HL-60 (cell line): ENCODE data around the gene DENND6B.

ENCODE experiments used
- GABPA ChIP-seq: IDR thresholded peaks from 2 replicates; pipeline ENCODE4 v1.6.1; 2012; ENCODE audit warnings: low read depth
- POLR2AphosphoS5 ChIP-seq: IDR thresholded peaks from 2 replicates; pipeline ENCODE4 v1.6.1; 2012; ENCODE audit warnings: low read depth
- REST ChIP-seq: IDR thresholded peaks from 2 replicates; pipeline ENCODE4 v1.6.1; 2012; ENCODE audit warnings: low read depth; ENCODE audit not compliant: insufficient replicate concordance
- SPI1 ChIP-seq: IDR thresholded peaks from 2 replicates; pipeline ENCODE4 v1.6.1; 2012; ENCODE audit warnings: low read depth, mild to moderate bottlenecking, borderline replicate concordance
- TF ChIP-seq, protein P1 (sequence below): IDR thresholded peaks from one replicate; pipeline ENCODE4 v1.5.1; 2011; ENCODE audit warnings: low read length, control low read depth, inconsistent platforms; ENCODE audit not compliant: insufficient read depth

DNA sequence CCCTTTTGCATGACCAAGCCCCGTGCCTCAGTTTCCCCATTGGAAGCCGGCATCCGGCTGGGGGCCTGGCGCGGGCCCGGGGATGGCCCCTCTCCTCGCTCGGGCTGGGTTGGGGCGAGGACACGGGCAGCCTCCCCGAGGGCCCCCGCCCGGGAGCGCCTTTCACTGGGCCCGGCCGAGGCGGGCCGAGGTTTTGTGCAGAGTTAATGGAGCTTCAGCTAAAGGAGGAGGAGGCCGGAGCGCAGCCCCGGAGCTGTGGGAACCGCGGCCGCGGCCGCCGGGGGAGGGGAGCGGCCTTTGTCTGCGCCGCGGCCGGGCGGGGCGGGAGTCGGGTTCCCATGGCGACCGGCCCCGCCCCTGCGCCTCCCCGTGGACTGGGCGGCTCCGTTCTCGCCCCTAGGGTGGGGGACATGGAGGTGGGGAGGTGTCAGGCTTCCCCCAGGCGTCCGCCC lies 55.3 kb downstream of the DENND6B start:
- TF ChIP-seq, protein P1, sequence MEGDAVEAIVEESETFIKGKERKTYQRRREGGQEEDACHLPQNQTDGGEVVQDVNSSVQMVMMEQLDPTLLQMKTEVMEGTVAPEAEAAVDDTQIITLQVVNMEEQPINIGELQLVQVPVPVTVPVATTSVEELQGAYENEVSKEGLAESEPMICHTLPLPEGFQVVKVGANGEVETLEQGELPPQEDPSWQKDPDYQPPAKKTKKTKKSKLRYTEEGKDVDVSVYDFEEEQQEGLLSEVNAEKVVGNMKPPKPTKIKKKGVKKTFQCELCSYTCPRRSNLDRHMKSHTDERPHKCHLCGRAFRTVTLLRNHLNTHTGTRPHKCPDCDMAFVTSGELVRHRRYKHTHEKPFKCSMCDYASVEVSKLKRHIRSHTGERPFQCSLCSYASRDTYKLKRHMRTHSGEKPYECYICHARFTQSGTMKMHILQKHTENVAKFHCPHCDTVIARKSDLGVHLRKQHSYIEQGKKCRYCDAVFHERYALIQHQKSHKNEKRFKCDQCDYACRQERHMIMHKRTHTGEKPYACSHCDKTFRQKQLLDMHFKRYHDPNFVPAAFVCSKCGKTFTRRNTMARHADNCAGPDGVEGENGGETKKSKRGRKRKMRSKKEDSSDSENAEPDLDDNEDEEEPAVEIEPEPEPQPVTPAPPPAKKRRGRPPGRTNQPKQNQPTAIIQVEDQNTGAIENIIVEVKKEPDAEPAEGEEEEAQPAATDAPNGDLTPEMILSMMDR: no peak
- TF ChIP-seq REST (no peak), POLR2AphosphoS5 (no peak), GABPA (no peak), SPI1 (no peak)
